GM19025 (cell line): ENCODE results near the gene KCNJ6.

Source experiments
- ATAC-seq: cut with Tn5 transposase; IDR thresholded peaks from one replicate; pipeline ENCODE4 v1.9.1; 2021; ENCODE audit warnings: mild to moderate bottlenecking, low read depth, moderate library complexity; ENCODE audit not compliant: unreplicated experiment

Gene KCNJ6

DNA sequence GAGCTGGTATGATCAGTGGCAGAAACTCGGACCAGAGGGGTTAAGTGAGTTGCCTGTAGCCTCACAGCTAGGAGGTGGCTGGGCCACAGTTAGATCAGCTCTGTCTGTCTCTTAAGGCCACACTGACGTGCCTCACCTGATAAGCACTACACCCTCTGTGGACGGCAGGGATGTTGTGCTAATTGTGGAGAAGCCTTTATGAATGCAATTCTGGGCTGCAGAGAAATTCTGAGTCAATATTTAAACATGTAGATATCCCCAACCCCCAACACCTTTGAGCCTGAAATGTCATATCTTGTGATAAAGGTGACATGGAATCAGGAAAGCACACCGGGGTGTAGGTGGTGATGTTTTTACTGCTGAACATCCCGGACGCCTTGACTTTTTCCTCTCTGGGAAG lies 88.3 kb downstream of the KCNJ6 start:
- no peak for ATAC-seq

DNA sequence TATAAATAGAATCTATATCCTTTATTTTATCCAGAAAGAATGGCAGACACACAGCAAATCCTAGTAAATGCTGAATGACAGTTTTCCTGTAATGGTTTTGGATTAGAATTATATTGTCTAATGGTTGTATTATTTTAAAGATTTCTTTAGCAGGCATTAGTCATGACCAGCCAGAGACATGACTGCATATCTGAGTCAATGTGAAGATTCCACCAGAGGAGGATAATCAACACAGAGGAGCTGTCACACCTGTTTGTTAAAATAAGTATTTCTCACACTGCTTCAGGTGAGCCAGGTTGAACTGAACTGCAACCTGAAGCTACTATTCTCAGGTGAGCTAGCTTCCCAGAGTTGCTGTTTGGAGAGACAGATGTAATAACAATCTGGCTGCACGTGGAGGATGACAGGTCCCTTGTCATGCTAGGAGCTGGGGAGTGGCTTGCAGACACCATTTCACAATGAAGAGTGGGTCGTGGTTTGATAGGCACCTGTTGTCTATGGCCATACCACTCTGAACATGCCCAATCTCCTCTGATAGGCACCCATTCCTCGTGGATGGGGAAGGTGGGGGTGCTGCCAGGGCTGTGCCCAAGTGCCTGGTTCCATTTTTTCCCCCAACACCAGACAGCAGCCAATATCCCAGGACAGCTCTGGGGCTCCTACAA lies 94.3 kb downstream of the KCNJ6 start:
- ATAC-seq: no peak

DNA sequence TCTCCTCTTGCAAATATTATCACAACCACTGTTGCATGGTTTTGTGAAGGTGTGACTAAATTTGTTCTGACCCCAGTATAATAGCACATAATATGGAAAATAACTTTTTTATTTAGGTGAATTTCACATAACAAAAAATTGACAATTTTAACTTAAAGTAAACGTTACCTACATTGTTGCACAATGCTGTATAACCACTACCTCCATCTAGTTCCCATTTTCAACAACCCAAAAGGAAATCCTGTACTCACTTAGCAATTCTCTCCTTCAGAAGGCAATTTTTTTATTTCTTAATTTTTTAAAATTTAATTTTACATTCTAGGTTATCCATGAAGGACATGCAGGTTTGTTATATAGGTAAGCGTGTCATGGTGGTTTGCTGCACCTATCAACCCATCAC lies 95.2 kb downstream of the KCNJ6 start:
- ATAC-seq: no peak

DNA sequence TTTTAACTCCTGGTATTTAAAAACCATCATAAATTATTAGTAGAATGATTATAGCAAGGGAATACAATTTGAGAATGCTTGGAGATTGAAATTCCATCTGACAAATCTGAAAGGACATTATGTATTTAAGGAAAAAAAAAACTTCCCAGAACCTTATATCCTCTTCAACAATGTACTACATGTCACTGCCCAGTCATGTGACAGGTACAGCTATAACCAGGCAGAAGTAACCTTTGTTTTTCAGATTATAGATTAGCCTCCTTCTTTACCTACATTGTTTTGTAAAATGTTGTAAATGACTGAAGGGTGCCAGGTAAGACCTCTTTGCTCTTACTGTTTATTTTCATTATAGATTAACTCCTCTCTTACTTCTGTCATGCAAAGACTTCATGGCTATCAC lies 96.9 kb downstream of the KCNJ6 start:
- ATAC-seq: no peak

DNA sequence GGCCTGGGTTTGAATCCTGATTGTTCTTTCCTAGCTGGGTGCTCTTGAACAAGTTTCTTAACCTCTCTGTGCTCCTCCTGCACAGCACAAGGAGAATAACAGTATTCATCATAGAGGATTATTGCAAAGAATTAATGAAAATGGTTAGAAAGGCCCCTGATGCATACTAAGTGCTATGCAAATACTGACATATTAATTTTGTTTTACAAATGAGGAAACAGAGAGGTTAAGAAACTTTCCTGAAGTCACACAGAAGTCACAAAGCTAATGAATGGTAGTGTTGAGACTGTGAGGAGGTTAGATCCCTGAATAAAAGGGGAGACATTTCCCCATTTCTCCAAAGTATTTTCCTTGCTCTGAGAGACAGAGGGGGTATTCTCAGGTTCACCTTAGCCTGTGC lies 99.0 kb downstream of the KCNJ6 start:
- no peak for ATAC-seq

DNA sequence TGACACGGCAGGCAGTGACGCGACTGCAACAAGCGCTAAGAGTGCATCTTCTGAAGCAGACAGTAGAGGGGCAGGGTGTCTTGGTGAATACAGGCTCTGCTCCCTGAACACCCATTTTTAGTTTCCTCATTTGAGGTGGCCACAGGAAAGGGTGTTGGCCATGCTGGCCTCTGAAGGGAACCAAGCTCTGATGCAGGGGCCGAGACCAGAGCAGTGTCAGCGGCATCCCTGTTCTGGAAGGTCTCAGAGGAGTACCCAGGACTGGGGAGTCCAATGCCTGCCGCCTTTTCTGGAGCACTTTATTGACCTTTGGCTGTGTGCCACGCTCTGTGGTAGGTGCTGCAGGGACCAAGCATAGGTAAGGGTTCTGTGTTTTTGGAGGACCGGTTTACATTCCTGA lies 100.4 kb downstream of the KCNJ6 start:
- no peak for ATAC-seq

DNA sequence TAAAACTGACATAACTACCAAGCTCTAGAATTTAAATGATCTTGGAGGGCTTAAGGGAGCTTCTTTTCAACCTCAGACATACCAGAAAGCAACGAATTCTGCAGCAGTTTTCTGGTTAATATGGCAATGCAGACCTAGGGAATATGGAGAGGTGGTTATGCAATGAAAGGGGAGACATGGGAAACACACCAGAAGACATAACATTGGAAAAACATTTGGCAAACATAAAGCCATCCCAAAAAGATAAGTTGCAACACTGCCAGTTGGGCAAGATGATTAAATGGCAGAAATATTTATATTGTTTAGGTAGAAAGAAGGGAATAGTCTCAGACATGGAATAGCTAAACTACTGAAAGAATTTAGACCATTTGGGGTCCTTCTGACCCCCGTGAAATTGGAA lies 104.5 kb downstream of the KCNJ6 start:
- ATAC-seq: no peak

DNA sequence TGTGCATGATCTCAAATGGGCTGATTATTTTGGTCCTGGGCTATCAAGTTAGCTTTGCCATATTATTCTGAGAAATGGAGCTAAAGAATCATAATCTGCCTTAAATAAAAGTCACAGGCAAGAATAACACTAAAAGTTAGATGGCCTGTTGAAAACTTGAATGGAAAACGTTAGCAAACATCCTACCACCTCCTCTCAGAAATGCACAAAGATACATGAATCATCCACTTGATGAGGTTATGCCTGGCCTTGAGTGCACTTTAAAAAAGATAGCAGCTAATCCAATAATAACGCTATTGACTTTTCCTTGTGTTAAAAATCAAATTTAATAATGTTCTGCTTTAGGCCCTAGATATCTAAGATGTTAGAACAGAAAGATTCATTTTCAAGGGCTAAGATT lies 108.0 kb downstream of the KCNJ6 start:
- ATAC-seq: no peak

DNA sequence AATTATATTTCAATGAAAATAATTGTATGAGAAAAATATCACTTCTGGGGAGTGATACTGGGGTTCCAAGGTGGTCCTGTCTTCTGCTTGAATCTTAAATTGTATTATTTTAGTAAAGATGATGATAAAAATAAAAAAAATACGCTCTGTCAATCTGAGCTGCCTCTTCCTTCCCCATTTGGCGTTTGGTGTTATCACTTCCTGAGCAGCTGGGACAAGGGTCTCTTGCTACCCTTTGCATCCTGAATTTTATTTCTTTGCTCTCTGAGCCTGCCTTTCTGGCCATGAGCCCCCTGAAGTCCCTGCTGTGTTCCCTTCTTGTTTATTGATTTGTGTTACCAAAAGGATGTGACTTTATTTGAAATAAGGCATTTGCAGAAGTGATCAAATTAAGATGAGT lies 111.0 kb downstream of the KCNJ6 start:
- ATAC-seq: no peak

DNA sequence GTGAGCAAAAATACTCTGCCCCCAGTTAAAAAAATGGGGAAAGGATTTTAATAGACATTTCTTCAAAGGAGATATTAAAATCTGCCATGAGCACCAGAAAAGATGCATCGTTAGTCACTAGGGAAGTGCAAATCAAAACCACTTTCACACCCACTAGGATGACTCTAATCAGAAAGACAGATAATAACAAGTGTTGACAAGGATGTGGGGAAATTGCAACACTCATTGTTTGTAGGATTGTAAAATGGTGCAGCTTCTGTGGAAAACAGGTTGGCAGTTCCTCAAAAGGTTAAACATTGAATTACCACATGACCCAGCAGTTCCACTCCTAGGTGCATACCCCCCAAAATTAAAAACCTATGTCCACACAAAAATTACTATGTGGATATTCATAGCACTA lies 112.3 kb downstream of the KCNJ6 start:
- ATAC-seq: no peak

DNA sequence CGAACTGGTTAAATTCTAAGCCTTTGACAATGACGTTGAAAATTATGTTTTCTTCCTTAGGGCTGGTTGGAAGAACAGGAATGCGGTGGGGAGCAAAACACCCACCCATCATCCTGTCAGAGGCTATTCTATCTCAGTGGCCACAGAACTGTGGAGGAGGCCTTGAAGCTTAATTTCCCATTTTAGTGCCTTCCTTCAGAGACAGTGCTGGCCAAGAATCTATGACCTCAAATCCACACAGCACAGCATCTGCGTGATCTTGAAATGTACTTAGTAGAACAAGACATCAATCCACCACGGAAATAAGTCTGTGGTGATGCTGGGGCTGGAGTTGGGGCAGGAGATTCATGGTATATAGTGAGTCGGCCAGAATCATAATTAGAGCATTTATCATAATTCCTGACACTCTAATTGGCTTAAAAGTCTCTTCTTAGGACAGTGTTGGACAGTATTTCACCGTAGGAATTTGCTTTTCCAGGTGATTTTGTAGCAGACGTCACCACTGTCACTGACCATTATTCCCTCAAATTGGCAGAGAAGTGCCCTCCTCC lies 113.1 kb downstream of the KCNJ6 start:
- no peak for ATAC-seq

DNA sequence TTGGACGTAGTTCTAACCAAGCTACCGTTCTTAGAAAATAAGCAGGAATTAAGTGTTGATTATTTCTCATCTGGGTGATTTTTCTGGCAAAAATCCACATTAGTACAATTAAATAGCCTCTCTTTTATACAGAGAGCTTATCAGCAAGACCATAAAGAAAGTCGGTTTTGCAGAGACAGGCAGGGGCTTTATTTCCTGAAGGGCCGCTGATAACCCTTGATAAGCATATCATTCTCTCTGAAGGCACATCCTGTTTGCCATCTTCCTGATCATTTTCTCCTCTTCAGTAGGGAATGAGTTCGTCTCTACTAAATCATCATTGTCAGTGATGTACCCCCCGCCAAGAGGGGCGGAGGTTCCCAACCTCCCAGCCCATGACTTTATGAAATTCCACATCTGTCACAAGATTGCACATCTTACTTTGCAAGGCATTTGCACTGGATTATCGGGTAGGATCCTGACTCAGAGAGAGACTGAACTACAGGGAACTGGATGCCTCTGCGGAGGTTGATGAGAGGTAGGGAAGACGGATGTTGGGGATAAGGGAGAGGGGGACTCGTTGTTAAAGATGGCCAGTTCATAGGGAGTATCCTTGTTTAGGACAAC lies 115.7 kb downstream of the KCNJ6 start:
- ATAC-seq: no peak

DNA sequence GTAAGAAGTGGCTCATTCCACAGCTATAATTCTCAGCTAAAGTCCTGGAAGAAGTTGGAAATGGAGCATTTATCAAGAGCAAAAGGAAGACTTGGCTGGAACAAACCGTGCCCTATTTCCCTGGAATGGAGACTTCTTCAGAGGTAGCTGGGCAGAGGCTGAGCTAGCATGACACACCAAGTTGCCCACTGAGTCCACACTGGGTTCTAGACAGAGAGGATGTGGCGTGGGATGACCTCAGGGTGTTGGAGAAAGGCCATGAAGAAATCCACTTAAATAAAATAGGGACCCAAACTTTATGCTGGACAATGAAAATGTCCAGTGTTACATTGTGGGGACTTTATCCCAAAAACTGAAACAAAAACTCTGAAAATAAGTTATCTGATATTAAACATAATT lies 116.2 kb downstream of the KCNJ6 start:
- ATAC-seq: no peak

DNA sequence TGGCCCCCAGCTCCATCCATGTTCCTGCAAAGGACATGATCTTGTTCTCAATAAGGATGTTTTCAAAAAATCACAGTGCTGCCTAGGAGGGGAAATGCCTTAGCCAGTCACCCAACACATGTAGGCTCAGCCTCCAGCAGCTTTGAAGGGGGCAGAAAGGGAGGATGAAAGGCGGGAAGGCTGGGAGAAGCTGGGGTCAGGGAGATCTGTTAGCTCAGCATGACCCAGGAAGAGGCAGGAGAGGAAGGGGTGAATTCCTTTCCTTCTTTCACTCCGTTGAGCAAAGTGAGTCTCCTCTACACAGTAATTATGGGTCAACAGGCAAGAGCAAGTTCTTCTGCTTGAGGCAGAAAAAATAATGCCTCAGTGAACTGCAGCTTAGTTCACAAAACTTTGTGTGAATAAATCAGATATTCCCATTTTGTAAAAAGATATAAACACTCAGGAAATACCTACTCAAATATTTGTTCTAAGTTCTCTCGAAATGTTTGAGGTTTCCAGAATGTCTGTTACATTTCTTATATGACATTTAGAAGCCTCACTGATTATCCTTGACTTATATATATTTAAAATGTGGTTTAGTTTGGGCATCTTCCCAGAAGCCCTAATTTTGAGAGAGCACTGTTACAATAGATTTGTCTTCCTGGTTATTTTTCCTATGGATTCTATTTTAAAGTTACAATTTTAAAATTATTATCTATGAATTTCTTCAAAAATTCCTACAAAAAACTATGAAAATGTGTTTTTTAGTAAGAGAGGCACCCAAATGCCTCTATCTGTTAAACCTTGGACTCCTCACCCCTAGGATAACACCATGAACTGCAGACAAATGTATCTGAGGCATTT lies 116.8 kb downstream of the KCNJ6 start:
- ATAC-seq: no peak

DNA sequence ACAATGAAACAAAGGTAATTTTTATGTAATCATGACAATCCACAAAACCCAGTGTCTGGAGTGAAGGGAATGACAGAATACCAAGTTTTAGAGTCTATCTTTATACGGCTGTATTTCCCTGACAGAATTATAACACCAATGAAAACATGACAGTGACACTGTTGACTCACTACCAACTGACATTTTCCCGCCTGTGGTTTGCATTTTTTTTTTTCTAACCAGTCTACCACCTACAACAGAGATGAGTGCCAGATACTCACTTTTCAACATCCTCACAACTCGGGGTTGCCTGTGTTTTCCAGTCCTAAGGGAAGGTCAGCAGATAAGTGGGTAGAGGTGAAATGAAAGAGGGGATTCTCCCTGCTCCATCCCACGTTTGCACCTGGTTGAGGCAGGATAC lies 118.9 kb downstream of the KCNJ6 start:
- ATAC-seq: no peak

DNA sequence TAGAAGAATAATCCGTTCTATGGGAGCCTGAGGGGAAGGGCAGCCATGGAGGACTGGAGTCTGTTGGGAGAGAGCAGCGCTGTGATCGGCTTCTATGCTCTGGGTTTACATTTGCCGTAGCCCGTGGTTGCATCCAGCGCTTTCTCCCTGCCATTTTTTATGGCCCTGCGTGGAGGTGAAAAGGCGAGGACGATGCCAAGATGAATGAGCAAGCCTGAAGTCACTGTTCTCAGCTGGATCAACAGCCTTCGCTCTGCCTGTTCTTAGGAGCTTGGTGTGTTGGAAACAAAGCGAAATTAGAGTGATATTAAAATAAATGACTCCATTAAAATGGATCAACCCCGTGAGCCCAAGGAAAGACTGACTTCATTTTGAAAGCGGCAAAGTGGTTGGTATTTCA lies 120.2 kb downstream of the KCNJ6 start:
- ATAC-seq: no peak

DNA sequence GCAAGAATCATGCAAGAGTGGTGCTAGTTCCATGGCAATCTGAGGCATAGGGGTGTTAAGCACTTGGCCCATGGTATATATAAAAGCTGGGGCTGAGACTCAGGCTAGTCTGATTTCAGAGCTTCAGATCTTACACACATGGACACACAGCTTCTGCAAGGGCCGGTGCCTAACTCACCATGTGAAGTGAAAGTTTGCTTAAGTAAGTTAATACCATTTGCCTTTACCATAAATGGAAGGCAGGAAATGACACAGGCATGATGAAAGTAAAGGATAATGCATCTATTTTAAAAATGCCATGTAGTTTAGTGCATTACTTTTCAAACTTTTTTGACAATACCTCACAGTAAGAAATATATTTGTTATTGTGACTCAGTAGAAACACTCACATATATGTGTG lies 122.6 kb downstream of the KCNJ6 start:
- no peak for ATAC-seq

DNA sequence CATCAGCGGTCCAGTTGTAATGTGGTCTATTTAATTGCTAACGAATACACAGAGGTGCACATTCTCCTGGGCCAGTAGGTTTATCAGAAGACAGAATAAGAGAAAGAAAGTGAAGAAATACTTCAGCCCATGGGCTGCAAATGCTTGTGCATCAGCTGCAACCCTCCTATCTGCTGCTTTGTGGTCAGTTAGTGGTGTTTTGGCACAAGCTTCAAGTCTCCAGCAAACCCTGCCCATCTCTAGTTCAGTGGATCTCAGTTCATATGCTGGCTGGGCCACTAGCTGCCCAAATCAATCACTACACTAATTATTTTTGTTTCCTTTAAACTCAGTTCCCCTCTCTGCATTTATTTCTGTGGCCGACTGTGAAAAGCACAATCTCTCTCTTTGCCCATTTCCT lies 124.2 kb downstream of the KCNJ6 start:
- ATAC-seq: no peak

DNA sequence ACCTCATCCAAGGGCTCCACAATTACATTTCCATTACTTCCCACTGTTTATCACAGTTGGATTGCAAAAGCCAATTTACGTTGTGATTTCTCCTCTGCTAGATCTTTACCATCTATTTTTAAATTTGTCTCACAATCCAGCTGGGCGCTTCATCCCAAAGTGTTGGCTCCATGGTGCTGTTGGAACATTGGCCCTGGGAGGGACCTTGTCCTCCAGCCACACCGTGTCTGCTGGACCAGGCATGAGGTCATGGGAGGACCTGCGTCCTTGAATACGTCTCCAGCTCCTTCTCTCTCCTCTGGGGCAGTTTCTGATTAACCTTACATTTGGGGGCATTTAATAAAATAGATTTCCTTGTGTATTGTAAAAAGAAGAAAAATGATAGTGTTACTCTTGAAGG lies 125.4 kb downstream of the KCNJ6 start:
- ATAC-seq: no peak

DNA sequence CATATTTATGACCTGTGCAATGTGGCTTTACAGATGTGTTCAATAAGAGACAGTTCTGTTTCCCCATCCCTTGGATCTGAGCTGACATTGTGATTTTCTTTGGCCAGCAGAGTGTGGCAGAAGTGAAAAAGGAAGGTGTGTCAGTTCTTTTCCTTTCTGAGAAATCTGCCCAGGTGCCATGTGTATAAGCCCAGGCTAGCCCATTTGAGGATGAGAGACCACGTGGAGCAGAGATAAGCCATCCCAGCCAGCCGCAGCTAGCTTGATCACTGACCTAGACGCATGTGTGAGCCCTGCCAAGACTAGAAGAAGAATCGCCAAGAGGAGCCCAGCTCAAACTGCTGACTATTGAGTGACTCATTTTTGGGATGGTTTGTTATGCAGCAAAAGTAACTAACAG lies 127.8 kb downstream of the KCNJ6 start:
- no peak for ATAC-seq

DNA sequence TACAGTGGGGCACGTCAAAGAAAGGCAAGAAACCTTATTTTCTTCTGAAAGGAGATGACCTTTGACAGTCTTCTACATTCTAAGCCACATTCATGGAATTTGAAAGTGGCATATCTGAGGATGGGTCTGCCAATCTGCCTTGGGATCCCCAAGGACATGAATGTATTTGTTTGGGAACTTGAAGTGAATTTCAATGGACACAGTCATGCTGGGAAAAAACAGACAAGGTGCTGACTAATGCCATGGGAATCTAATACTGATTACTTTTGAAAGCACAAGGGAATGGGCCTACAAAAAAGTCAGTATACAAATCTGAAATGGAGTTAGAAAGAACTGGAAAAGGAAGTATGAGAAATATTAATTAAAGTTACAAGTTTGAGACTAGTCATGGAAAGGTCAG lies 128.8 kb downstream of the KCNJ6 start:
- no peak for ATAC-seq
